RWPE2 (cell line): ENCODE data around the gene TLK1.

Source experiments
- ATAC-seq: fragments of 200-7000 bp; cut with Tn5 transposase; 3 replicates; pipeline ENCODE4 v1.9.1; 2021; ENCODE audit warnings: low read depth
- DNase-seq: peaks from one replicate; pipeline ENCODE4 v3.0.0-alpha.2; 2020; ENCODE audit warnings: low spot score
- H3K27ac ChIP-seq: fragments of 450-650 bp; 2 replicates; pipeline ENCODE4 v1.5.1; 2017; ENCODE audit warnings: mild to moderate bottlenecking; ENCODE audit not compliant: poor library complexity, severe bottlenecking
- H3K27me3 ChIP-seq: fragments of 250-450 bp; sonication (Bioruptor Pico); 2 replicates; pipeline ENCODE4 v1.5.1; 2021; ENCODE audit warnings: mild to moderate bottlenecking, moderate library complexity; ENCODE audit not compliant: insufficient read depth, poor library complexity, severe bottlenecking
- H3K36me3 ChIP-seq: fragments of 250-450 bp; sonication (Bioruptor Pico); 2 replicates; pipeline ENCODE4 v1.5.1; 2020; ENCODE audit warnings: low read depth, mild to moderate bottlenecking, moderate library complexity
- H3K4me1 ChIP-seq: fragments of 250-450 bp; sonication (Bioruptor Pico); 2 replicates; pipeline ENCODE4 v1.5.1; 2021; ENCODE audit warnings: mild to moderate bottlenecking, moderate library complexity; ENCODE audit not compliant: insufficient read depth, poor library complexity, severe bottlenecking
- H3K4me3 ChIP-seq: fragments of 250-450 bp; sonication (Bioruptor Pico); 2 replicates; pipeline ENCODE4 v1.5.1; 2021; ENCODE audit warnings: mild to moderate bottlenecking, moderate library complexity; ENCODE audit not compliant: severe bottlenecking
- H3K9me3 ChIP-seq: fragments of 250-450 bp; sonication (Bioruptor Pico); 2 replicates; pipeline ENCODE4 v1.5.1; 2021; ENCODE audit warnings: mild to moderate bottlenecking, moderate library complexity; ENCODE audit not compliant: severe bottlenecking
- CTCF ChIP-seq: fragments of 450-650 bp; IDR thresholded peaks from one replicate; pipeline ENCODE4 v1.5.1; 2017; ENCODE audit warnings: mild to moderate bottlenecking, moderate library complexity; ENCODE audit not compliant: poor library complexity, severe bottlenecking

TLK1 gene

GRCh38 chr2:170997893-170998597 is 162.6 kb downstream of the TLK1 start:
- Histone ChIP-seq H3K27ac (no peak overlapping the region), H3K4me3 (no peak overlapping the region), H3K36me3 (peaks cover 49% of the 10 kb centered on the region), H3K4me1 (no peaks in the 10 kb centered on the region), H3K27me3 (no peaks in the 10 kb centered on the region), H3K9me3 (no peaks in the 10 kb centered on the region)
- ATAC-seq (no peak), DNase-seq (no peak)
- no peak for TF ChIP-seq CTCF

GRCh38 chr2:170996316-170996715 is 164.4 kb downstream of the TLK1 start:
- Histone ChIP-seq H3K9me3 (no peaks in the 10 kb centered on the region), H3K4me3 (no peak overlapping the region), H3K4me1 (no peaks in the 10 kb centered on the region), H3K36me3 (peaks cover 65% of the 10 kb centered on the region), H3K27me3 (no peaks in the 10 kb centered on the region), H3K27ac (no peak overlapping the region)
- ATAC-seq (no peak), DNase-seq (no peak)
- no peak for TF ChIP-seq CTCF

- peaks cover 55% of the 10 kb centered on the region for H3K36me3 ChIP-seq
- no peak overlapping the region for H3K27ac ChIP-seq
- DNase-seq = no peak
Measured at GRCh38 chr2:170991398-170992182, 169.1 kb downstream of the TLK1 start.

GRCh38 chr2:170986566-170987258 is 174.0 kb downstream of the TLK1 start:
- no peak for DNase-seq
- H3K9me3 ChIP-seq = peaks cover 3% of the 10 kb centered on the region
- H3K27me3 ChIP-seq = no peaks in the 10 kb centered on the region
- no peak for TF ChIP-seq CTCF
- H3K27ac ChIP-seq = no peak overlapping the region
- no peaks in the 10 kb centered on the region for H3K4me1 ChIP-seq
- peaks cover 14% of the 10 kb centered on the region; the same call in 1 of the 2 replicates for H3K36me3 ChIP-seq
- ATAC-seq = no peak
- H3K4me3 ChIP-seq = no peak overlapping the region

More at GRCh38 chr2:170991398-170992182, 169.1 kb downstream of the TLK1 start:
- no peak for ATAC-seq
- Histone ChIP-seq H3K4me3 (no peak overlapping the region), H3K4me1 (no peaks in the 10 kb centered on the region), H3K27me3 (no peaks in the 10 kb centered on the region), H3K9me3 (no peaks in the 10 kb centered on the region)
- TF ChIP-seq CTCF = no peak
